ENCODE data around the gene LRMDA. TPM values are rescaled to one million over a fixed set of nuclear protein-coding genes. Genes with fewer than 3 reads are reported as not detected.

LRMDA gene
- total and polyA plus RNA-seq, 2 of the 13 experiments (the other 11 are each of a cell fraction or from before 2014, with no cell fraction given) = 13.4 to 22.0 TPM

DNA sequence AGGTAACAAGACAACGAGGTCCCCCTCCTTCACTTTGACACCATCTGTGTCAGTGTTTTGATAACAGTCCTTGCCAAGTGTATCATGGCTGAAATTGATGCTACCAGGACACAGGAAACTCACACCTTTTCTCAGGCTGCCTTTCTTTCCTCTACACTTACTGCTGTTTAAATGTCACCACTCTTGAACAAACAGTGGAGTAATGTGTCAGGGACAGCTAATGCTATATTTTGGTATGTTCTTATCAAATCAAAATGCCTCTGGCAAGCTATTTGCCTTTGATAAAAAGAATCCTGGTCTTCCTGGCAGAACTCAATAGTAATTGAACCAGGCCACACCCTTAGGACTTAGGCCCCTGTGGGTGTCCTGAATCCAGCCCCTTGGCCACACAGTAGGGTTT, 692.9 kb downstream of the LRMDA start (continued):
- TF ChIP-seq, protein P1, sequence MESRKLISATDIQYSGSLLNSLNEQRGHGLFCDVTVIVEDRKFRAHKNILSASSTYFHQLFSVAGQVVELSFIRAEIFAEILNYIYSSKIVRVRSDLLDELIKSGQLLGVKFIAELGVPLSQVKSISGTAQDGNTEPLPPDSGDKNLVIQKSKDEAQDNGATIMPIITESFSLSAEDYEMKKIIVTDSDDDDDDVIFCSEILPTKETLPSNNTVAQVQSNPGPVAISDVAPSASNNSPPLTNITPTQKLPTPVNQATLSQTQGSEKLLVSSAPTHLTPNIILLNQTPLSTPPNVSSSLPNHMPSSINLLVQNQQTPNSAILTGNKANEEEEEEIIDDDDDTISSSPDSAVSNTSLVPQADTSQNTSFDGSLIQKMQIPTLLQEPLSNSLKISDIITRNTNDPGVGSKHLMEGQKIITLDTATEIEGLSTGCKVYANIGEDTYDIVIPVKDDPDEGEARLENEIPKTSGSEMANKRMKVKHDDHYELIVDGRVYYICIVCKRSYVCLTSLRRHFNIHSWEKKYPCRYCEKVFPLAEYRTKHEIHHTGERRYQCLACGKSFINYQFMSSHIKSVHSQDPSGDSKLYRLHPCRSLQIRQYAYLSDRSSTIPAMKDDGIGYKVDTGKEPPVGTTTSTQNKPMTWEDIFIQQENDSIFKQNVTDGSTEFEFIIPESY (CRISPR knock-in tag; IDR thresholded peaks at IDR 0.05) = no peak
- TF ChIP-seq, protein P2, sequence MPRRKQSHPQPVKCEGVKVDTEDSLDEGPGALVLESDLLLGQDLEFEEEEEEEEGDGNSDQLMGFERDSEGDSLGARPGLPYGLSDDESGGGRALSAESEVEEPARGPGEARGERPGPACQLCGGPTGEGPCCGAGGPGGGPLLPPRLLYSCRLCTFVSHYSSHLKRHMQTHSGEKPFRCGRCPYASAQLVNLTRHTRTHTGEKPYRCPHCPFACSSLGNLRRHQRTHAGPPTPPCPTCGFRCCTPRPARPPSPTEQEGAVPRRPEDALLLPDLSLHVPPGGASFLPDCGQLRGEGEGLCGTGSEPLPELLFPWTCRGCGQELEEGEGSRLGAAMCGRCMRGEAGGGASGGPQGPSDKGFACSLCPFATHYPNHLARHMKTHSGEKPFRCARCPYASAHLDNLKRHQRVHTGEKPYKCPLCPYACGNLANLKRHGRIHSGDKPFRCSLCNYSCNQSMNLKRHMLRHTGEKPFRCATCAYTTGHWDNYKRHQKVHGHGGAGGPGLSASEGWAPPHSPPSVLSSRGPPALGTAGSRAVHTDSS (CRISPR knock-in tag; conservative IDR thresholded peaks at IDR 0.05) = no peak
- TF ChIP-seq ZNF782 (CRISPR knock-in tag; IDR thresholded peaks at IDR 0.05; ENCODE audit: borderline replicate concordance) = no peak
- no peak for TF ChIP-seq ZNF446 (CRISPR knock-in tag; IDR thresholded peaks at IDR 0.05)
- TF ChIP-seq ZBTB7B (CRISPR knock-in tag; IDR thresholded peaks at IDR 0.05) = no peak
- TF ChIP-seq, protein P3, sequence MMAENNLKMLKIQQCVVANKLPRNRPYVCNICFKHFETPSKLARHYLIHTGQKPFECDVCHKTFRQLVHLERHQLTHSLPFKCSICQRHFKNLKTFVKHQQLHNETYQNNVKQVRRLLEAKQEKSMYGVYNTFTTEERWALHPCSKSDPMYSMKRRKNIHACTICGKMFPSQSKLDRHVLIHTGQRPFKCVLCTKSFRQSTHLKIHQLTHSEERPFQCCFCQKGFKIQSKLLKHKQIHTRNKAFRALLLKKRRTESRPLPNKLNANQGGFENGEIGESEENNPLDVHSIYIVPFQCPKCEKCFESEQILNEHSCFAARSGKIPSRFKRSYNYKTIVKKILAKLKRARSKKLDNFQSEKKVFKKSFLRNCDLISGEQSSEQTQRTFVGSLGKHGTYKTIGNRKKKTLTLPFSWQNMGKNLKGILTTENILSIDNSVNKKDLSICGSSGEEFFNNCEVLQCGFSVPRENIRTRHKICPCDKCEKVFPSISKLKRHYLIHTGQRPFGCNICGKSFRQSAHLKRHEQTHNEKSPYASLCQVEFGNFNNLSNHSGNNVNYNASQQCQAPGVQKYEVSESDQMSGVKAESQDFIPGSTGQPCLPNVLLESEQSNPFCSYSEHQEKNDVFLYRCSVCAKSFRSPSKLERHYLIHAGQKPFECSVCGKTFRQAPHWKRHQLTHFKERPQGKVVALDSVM (CRISPR knock-in tag; IDR thresholded peaks at IDR 0.05) = no peak

DNA sequence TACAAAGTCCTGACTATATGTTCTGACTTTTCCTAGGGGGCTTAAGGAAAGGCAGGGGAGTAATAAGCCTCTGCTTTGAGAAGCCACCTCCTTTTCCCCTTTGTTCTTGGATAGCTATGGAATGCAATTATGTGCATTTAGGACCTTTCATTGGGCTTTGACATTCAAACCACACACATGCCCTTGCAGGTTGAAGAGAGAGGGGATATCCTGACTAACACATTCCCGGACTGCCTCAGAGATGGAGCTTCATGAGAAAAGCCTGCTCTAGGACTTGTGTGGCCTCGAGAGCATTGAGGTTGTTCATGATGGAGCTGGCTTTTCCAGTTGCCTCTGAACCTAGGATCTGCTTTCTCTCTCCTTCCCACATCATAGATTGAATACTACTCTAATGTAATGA, 694.5 kb downstream of the LRMDA start:
- ATAC-seq (no peak), FAIRE-seq (no peak), DNase-seq (ENCODE audit: low spot score) (no peak)
- Histone ChIP-seq H3K36me3 (replicated peaks in 1 of 2; ENCODE audit: control insufficient read depth in 1 of 2, insufficient read depth in 2 of 2, low read length in 2 of 2) (no peaks in the 10 kb centered on the region), H2AFZ (ENCODE audit: low read length) (no peak overlapping the region), H3K4me1 (ENCODE audit: insufficient read depth, low read length) (peaks cover 12% of the 10 kb centered on the region), H3K27me3 (ENCODE audit: control insufficient read depth in 1 of 2, insufficient read depth in 2 of 2, low read length in 2 of 2) (no peaks in the 10 kb centered on the region), H3K79me2 (ENCODE audit: insufficient read depth, low read length) (no peaks in the 10 kb centered on the region), H3K9me3 (ENCODE audit: low read length) (no peaks in the 10 kb centered on the region), H4K20me1 (ENCODE audit: insufficient read depth, low read length) (no peaks in the 10 kb centered on the region), H3K4me2 (ENCODE audit: low read depth, low read length) (no peak overlapping the region), H3K9ac (ENCODE audit: insufficient read depth, low read depth, low read length) (no peak overlapping the region), H3K27ac (ENCODE audit: extremely low read length, insufficient read depth, low read length) (no peak overlapping the region), H3K4me3 (replicated peaks in 1 of 3; ENCODE audit: insufficient read depth in 1 of 3, low read depth in 2 of 3, low read length in 3 of 3) (no peak overlapping the region)
- CTCF ChIA-PET (ENCODE audit: low intra/inter-chr PET ratio, low total read pairs) = no interaction called here
- 82% methylated on average over 2 of the region's 2 CpGs for WGBS (ENCODE audit: low lambda C conversion rate)
- BruUV-seq (replicated peaks) = no TSS peak
- in situ Hi-C loops (cut with HindIII; ENCODE audit: extremely low pct_ligation_motif_present, low pct_unique_long_range_greater_than_20kb) (no loop called here), intact Hi-C loops (cut with micrococcal nuclease; ENCODE audit: unreplicated experiment) (no loop called here)
- POLR2A ChIA-PET = no interaction called here
- no peak for TF ChIP-seq ZFP82 (CRISPR knock-in tag; IDR thresholded peaks at IDR 0.05; ENCODE audit: borderline replicate concordance)
- TF ChIP-seq PRMT3 (CRISPR knock-in tag; IDR thresholded peaks at IDR 0.05; ENCODE audit: borderline replicate concordance, low read depth) = no peak
- no peak for TF ChIP-seq NFIC (IDR thresholded peaks at IDR 0.05; ENCODE audit: low read length)
- no peak for TF ChIP-seq SMARCE1 (IDR thresholded peaks at IDR 0.05; ENCODE audit: borderline replicate concordance)
- TF ChIP-seq, protein P4, sequence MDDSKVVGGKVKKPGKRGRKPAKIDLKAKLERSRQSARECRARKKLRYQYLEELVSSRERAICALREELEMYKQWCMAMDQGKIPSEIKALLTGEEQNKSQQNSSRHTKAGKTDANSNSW (CRISPR knock-in tag; IDR thresholded peaks at IDR 0.05; ENCODE audit: borderline replicate concordance) = no peak
- TF ChIP-seq, protein P5, sequence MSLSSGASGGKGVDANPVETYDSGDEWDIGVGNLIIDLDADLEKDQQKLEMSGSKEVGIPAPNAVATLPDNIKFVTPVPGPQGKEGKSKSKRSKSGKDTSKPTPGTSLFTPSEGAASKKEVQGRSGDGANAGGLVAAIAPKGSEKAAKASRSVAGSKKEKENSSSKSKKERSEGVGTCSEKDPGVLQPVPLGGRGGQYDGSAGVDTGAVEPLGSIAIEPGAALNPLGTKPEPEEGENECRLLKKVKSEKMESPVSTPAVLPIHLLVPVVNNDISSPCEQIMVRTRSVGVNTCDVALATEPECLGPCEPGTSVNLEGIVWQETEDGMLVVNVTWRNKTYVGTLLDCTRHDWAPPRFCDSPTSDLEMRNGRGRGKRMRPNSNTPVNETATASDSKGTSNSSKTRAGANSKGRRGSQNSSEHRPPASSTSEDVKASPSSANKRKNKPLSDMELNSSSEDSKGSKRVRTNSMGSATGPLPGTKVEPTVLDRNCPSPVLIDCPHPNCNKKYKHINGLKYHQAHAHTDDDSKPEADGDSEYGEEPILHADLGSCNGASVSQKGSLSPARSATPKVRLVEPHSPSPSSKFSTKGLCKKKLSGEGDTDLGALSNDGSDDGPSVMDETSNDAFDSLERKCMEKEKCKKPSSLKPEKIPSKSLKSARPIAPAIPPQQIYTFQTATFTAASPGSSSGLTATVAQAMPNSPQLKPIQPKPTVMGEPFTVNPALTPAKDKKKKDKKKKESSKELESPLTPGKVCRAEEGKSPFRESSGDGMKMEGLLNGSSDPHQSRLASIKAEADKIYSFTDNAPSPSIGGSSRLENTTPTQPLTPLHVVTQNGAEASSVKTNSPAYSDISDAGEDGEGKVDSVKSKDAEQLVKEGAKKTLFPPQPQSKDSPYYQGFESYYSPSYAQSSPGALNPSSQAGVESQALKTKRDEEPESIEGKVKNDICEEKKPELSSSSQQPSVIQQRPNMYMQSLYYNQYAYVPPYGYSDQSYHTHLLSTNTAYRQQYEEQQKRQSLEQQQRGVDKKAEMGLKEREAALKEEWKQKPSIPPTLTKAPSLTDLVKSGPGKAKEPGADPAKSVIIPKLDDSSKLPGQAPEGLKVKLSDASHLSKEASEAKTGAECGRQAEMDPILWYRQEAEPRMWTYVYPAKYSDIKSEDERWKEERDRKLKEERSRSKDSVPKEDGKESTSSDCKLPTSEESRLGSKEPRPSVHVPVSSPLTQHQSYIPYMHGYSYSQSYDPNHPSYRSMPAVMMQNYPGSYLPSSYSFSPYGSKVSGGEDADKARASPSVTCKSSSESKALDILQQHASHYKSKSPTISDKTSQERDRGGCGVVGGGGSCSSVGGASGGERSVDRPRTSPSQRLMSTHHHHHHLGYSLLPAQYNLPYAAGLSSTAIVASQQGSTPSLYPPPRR (CRISPR knock-in tag; IDR thresholded peaks at IDR 0.05; ENCODE audit: borderline replicate concordance) = no peak
- no peak for TF ChIP-seq TGIF2 (CRISPR knock-in tag; IDR thresholded peaks at IDR 0.05)

All from HepG2 (cell line).